HEK293T (cell line): Measurements from ENCODE around the gene RNASE13.

ENCODE experiments used
- CTCF ChIA-PET: fragments of 350-600 bp; formaldehyde crosslinking; extraction: SDS; loops from one replicate; lab custom pipeline; 2021; ENCODE audit warnings: antibody characterized with exemption, inconsistent platforms; lab: Yijun Ruan, JAX
- POLR2A ChIA-PET: fragments of 350-600 bp; formaldehyde crosslinking; extraction: SDS; loops from one replicate; lab custom pipeline; 2020; ENCODE audit warnings: antibody characterized with exemption, inconsistent platforms; lab: Yijun Ruan, JAX
- DNase-seq: peaks from one replicate; pipeline ENCODE4 v3.0.0; 2012; ENCODE audit warnings: mixed read lengths; ENCODE audit errors: extremely low spot score
- ARNT ChIP-seq: fragments of 450-650 bp; IDR thresholded peaks from 2 replicates; pipeline ENCODE4 v1.6.1; 2017; ENCODE audit warnings: mild to moderate bottlenecking
- BHLHE40 ChIP-seq: fragments of 450-650 bp; IDR thresholded peaks from 2 replicates; pipeline ENCODE4 v1.6.1; 2016; ENCODE audit warnings: mild to moderate bottlenecking, moderate library complexity, borderline replicate concordance
- CTBP1 ChIP-seq: fragments of 450-650 bp; IDR thresholded peaks from 2 replicates; pipeline ENCODE4 v1.6.1; 2016; ENCODE audit warnings: borderline replicate concordance
- ELF4 ChIP-seq: fragments of 450-650 bp; IDR thresholded peaks from 2 replicates; pipeline ENCODE4 v1.6.1; 2017; ENCODE audit warnings: antibody characterized with exemption
- FOXA1 ChIP-seq: fragments of 450-650 bp; IDR thresholded peaks from 2 replicates; pipeline ENCODE4 v1.6.1; 2016; ENCODE audit warnings: mild to moderate bottlenecking
- FOXK2 ChIP-seq: fragments of 450-650 bp; IDR thresholded peaks from 2 replicates; pipeline ENCODE4 v1.6.1; 2016; ENCODE audit warnings: mild to moderate bottlenecking
- FOXM1 ChIP-seq: fragments of 450-650 bp; IDR thresholded peaks from 2 replicates; pipeline ENCODE4 v1.6.1; 2017; ENCODE audit warnings: mild to moderate bottlenecking, borderline replicate concordance
- HDGF ChIP-seq: fragments of 450-650 bp; IDR thresholded peaks from 2 replicates; pipeline ENCODE4 v1.6.1; 2017; ENCODE audit warnings: antibody characterized with exemption, borderline replicate concordance
- L3MBTL2 ChIP-seq: fragments of 450-650 bp; conservative IDR thresholded peaks from 2 replicates; pipeline ENCODE4 v1.6.1; 2016; ENCODE audit warnings: mild to moderate bottlenecking
- LEF1 ChIP-seq: fragments of 450-650 bp; IDR thresholded peaks from 2 replicates; pipeline ENCODE4 v1.6.1; 2017; ENCODE audit warnings: mild to moderate bottlenecking, borderline replicate concordance
- NFRKB ChIP-seq: fragments of 450-650 bp; IDR thresholded peaks from 2 replicates; pipeline ENCODE4 v1.6.1; 2016; ENCODE audit warnings: mild to moderate bottlenecking, moderate library complexity
- SP1 ChIP-seq: fragments of 450-650 bp; IDR thresholded peaks from 2 replicates; pipeline ENCODE4 v1.6.1; 2017
- SUZ12 ChIP-seq: fragments of 450-650 bp; IDR thresholded peaks from 2 replicates; pipeline ENCODE4 v1.6.1; 2016; ENCODE audit warnings: mild to moderate bottlenecking
- TARDBP ChIP-seq: fragments of 450-650 bp; IDR thresholded peaks from 2 replicates; pipeline ENCODE4 v1.6.1; 2016
- ZNF384 ChIP-seq: fragments of 450-650 bp; IDR thresholded peaks from 2 replicates; pipeline ENCODE4 v1.6.1; 2016
- TF ChIP-seq, protein P1 (sequence below): fragments of 450-650 bp; IDR thresholded peaks from 2 replicates; pipeline ENCODE4 v1.6.1; 2016

RNASE13 gene

GRCh38 chr14:21066882-21067502 is 32.4 kb upstream of the RNASE13 start:
- no peak for DNase-seq
- CTCF ChIA-PET, result interaction anchor here (0.6 to 4.4 kb wide), 8 partner anchors 22 to 164 kb away, joined by 3 to 73 read pairs (median 4); no protein-coding TSS in a partner anchor
- TF ChIP-seq FOXK2, result no peak
- TF ChIP-seq HDGF, result no peak
- TF ChIP-seq, protein P1, sequence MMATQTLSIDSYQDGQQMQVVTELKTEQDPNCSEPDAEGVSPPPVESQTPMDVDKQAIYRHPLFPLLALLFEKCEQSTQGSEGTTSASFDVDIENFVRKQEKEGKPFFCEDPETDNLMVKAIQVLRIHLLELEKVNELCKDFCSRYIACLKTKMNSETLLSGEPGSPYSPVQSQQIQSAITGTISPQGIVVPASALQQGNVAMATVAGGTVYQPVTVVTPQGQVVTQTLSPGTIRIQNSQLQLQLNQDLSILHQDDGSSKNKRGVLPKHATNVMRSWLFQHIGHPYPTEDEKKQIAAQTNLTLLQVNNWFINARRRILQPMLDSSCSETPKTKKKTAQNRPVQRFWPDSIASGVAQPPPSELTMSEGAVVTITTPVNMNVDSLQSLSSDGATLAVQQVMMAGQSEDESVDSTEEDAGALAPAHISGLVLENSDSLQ, result no peak
- TF ChIP-seq LEF1, result no peak
- no peak for TF ChIP-seq NFRKB
- TF ChIP-seq ZNF384, result no peak
- no peak for TF ChIP-seq SP1
- no peak for TF ChIP-seq BHLHE40
- no peak for TF ChIP-seq CTBP1
- no peak for TF ChIP-seq FOXM1
- no peak for TF ChIP-seq ARNT
- TF ChIP-seq FOXA1, result no peak
- no peak for TF ChIP-seq L3MBTL2
- POLR2A ChIA-PET, result interaction anchor here (0.9 to 1.1 kb wide), 4 partner anchors 26 to 37 kb away, joined by 3 to 4 read pairs (median 4); no protein-coding TSS in a partner anchor

GRCh38 chr14:21063479-21063878 is 28.9 kb upstream of the RNASE13 start:
- TF ChIP-seq LEF1, result no peak
- TF ChIP-seq, protein P1, result 0 out of 2 replicates have a peak, but pooled peaks have one; percentile 12
- ChIA-PET CTCF (interaction anchor here (0.6 to 3.5 kb wide), 9 partner anchors 23 to 160 kb away, joined by 3 to 18 read pairs (median 4); no protein-coding TSS in a partner anchor), POLR2A (interaction anchor here (2.2 to 3.7 kb wide), 2 partner anchors 8 to 41 kb away, joined by 14 to 15 read pairs; no protein-coding TSS in a partner anchor)
- peak; percentile 40 for DNase-seq

GRCh38 chr14:21061347-21061668 is 26.7 kb upstream of the RNASE13 start:
- TF ChIP-seq CTBP1, result no peak
- POLR2A ChIA-PET, result interaction anchor here (3.7 kb wide), 1 partner anchor 10 kb away, joined by 15 read pairs; no protein-coding TSS in a partner anchor
- DNase-seq, result no peak
- CTCF ChIA-PET, result interaction anchor here (0.6 to 3.5 kb wide), 2 partner anchors 47 kb away, joined by 3 to 18 read pairs; no protein-coding TSS in a partner anchor

GRCh38 chr14:21060614-21061346 is 26.2 kb upstream of the RNASE13 start:
- no peak for TF ChIP-seq NFRKB
- TF ChIP-seq TARDBP, result no peak
- ChIA-PET CTCF (interaction anchor here (0.6 to 3.5 kb wide), 2 partner anchors 46 to 48 kb away, joined by 3 to 18 read pairs; no protein-coding TSS in a partner anchor), POLR2A (interaction anchor here (3.7 kb wide), 1 partner anchor 11 kb away, joined by 15 read pairs; no protein-coding TSS in a partner anchor)
- DNase-seq, result no peak

DNA sequence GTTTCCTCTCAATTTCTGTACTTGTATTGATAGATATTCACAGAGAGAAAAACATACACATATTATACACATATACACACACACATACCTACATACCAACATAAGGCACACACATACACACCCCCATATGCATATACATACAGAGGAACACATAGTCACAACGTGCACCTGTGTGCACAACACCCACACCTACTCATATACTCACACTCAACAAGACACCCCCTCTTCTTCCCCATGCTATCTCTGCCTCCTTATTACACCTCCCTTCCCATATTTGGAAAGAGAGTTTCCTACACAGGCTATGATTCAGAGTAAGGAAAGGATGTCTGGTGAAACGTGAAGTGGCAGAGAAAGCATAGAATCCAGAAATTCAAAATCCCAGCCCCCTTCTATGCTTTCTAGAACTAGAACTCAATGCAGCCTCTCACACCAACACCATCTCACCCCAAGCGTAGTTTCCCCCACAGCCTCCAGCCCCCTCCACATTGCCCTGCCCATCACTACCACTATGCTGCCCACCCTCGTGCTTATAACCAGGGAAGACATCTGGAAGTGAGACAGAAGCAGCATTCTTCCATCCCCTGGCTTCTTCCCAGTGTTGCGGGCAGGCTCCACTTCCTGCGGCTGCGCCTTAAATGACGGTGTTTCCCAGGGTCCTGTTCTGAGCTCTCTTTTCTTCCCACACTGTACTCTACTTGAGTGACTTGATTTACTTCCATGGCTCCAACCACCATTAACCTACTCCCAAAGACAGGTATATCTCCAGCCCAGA is 25.4 kb upstream of the RNASE13 start:
- no peak for DNase-seq
- TF ChIP-seq L3MBTL2 (no peak), LEF1 (no peak), CTBP1 (no peak), HDGF (no peak)
- TF ChIP-seq, protein P1, result no peak
- CTCF ChIA-PET, result interaction anchor here (1.0 kb wide), 1 partner anchor 89 kb away, joined by 3 read pairs; no protein-coding TSS in a partner anchor
- POLR2A ChIA-PET, result interaction anchor here (3.7 kb wide), 1 partner anchor 11 kb away, joined by 15 read pairs; no protein-coding TSS in a partner anchor

GRCh38 chr14:21058903-21059302 is 24.3 kb upstream of the RNASE13 start:
- DNase-seq, result no peak
- CTCF ChIA-PET, result interaction anchor here (0.9 to 1.9 kb wide), 4 partner anchors 15 to 88 kb away, joined by 3 to 5 read pairs (median 3); no protein-coding TSS in a partner anchor
- no peak for TF ChIP-seq LEF1
- TF ChIP-seq SP1, result no peak
- TF ChIP-seq ARNT, result no peak
- no peak for TF ChIP-seq FOXK2
- no peak for TF ChIP-seq ELF4
- TF ChIP-seq FOXA1, result no peak
- no peak for TF ChIP-seq CTBP1
- no peak for TF ChIP-seq L3MBTL2
- no peak for TF ChIP-seq FOXM1
- TF ChIP-seq ZNF384, result no peak
- no peak for TF ChIP-seq SUZ12
- TF ChIP-seq NFRKB, result no peak
- no peak for TF ChIP-seq TARDBP
- TF ChIP-seq, protein P1, result no peak
- no peak for TF ChIP-seq HDGF
- no peak for TF ChIP-seq BHLHE40
- POLR2A ChIA-PET, result interaction anchor here (0.9 kb wide), 1 partner anchor 11 kb away, joined by 3 read pairs; no protein-coding TSS in a partner anchor
